ENCODE data around the gene SLC9A3. TPM values are rescaled to one million over a fixed set of nuclear protein-coding genes. Genes with fewer than 3 reads are reported as not detected.

SLC9A3 gene
- total RNA-seq, 1 experiment from 2014 or later: 0.85 TPM

DNA sequence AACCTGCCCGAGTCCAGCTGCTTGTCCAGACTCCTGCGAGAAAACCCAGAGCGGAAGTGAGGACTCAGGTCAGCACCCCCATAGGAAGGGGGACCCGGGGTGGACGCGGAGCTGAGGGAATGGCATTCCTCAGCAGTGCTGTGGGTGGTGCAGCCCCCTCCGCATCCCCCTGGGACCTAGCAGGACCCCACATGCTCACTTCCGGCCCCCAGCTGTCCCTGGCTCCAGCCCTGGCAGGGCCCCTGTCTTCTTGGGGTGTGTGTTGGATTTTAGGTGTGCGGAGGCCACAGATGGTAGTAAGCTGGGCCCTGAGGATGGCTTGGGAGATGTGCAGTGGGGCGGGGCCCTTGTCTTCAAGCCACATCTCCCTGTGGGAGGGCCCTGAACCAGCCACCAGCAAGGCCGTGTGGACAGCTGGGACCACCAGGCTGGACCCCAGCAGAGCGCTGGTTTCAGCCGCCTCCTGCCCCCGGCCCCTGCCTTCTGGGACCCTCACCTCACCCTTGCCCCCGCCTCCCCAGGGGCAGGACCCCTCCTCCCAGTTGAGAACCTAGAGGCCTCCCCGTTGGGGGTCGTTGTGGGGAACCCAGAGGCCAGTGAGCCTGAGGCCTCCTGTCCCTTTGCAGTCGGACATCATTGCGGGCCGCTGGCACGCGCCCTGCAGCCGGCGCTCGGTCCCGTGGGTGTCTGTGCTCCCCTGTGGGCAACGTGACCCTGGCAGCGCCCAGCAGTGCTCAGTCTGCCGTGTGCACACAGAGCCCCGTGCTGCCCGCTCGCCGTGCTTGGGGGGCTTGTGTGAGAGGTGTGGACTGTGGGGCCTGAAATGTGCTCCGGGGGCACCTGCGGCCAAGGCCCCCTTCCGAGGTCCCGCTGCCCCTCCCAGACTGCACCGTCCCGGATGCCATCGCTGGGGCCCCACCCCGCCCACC, 10.8 kb upstream of the SLC9A3 start:
- Histone ChIP-seq H3K27me3 (ENCODE audit: insufficient read depth, low read length) (peaks cover 2% of the 10 kb centered on the region; the same call in 1 of the 2 replicates), H2BK5ac (ENCODE audit: insufficient read length, low read length) (no peak overlapping the region), H3K4me1 (ENCODE audit: insufficient read depth, low read length) (no peaks in the 10 kb centered on the region), H2AFZ (ENCODE audit: low read length) (no peak overlapping the region), H2BK15ac (ENCODE audit: low read depth, low read length) (no peak overlapping the region), H2BK120ac (ENCODE audit: low read depth, low read length, poor library complexity, severe bottlenecking) (no peak overlapping the region), H4K91ac (ENCODE audit: insufficient read length, low read depth, low read length) (no peak overlapping the region), H3K18ac (ENCODE audit: insufficient read length, low read depth, low read length) (no peak overlapping the region), H4K8ac (replicated peaks; ENCODE audit: insufficient read length, low read depth, low read length) (no peak overlapping the region), H3K23me2 (ENCODE audit: insufficient read length, low read depth, low read length, poor library complexity, severe bottlenecking) (no peaks in the 10 kb centered on the region), H3K23ac (ENCODE audit: insufficient read length, low read depth, low read length) (no peak overlapping the region), H3K4ac (ENCODE audit: low read depth, low read length) (no peak overlapping the region), H4K5ac (ENCODE audit: insufficient read length, low read depth, low read length) (no peak overlapping the region), H3K9ac (ENCODE audit: extremely low read depth, insufficient read length, low read length) (no peak overlapping the region), H3K9me3 (ENCODE audit: control insufficient read depth, low read depth, low read length) (no peaks in the 10 kb centered on the region), H2BK12ac (ENCODE audit: insufficient read length, low read depth, low read length) (no peak overlapping the region), H3K4me2 (ENCODE audit: insufficient read depth, insufficient read length, low read length) (no peak overlapping the region), H3K14ac (ENCODE audit: insufficient read depth, low read length) (peak overlapping the region; percentile 73; the same call in 1 of the 2 replicates), H4K20me1 (ENCODE audit: control insufficient read depth, insufficient read depth, insufficient read length) (peaks cover 3% of the 10 kb centered on the region), H3K56ac (ENCODE audit: insufficient read length, low read depth, low read length) (no peak overlapping the region), H2AK5ac (ENCODE audit: insufficient read length, low read length) (no peak overlapping the region), H2BK20ac (ENCODE audit: low read depth, low read length, poor library complexity, severe bottlenecking) (no peak overlapping the region), H3K79me2 (ENCODE audit: insufficient read depth, low read length) (no peaks in the 10 kb centered on the region), H3K79me1 (ENCODE audit: insufficient read depth, low read depth, low read length, poor library complexity, severe bottlenecking) (no peaks in the 10 kb centered on the region), H3T11ph (ENCODE audit: low read length) (no peak overlapping the region), H3K27ac (ENCODE audit: insufficient read length, low read depth, low read length) (no peak overlapping the region)
- Mint-ChIP-seq H3K4me1 (peaks cover 5 to 9% of the 10 kb centered on the region in 2 experiments; a peak in 3 of 4 replicates), H3K9me3 (no peaks in the 10 kb centered on the region; a peak in 1 of 5 replicates), H3K4me3 (no peak overlapping the region), H3K27me3 (ENCODE audit: low read depth) (peaks cover 58% of the 10 kb centered on the region), H3K36me3 (ENCODE audit: insufficient read depth in 1 of 3, low read depth in 3 of 3) (no peaks in the 10 kb centered on the region), H3K27ac (no peak overlapping the region)
- no peak for DNase-seq
- WGBS (ENCODE audit: extremely low coverage, insufficient read length, low lambda C conversion rate): no CpG with 5 or more reads among the region's 41 CpGs
- TF ChIP-seq, protein P1, sequence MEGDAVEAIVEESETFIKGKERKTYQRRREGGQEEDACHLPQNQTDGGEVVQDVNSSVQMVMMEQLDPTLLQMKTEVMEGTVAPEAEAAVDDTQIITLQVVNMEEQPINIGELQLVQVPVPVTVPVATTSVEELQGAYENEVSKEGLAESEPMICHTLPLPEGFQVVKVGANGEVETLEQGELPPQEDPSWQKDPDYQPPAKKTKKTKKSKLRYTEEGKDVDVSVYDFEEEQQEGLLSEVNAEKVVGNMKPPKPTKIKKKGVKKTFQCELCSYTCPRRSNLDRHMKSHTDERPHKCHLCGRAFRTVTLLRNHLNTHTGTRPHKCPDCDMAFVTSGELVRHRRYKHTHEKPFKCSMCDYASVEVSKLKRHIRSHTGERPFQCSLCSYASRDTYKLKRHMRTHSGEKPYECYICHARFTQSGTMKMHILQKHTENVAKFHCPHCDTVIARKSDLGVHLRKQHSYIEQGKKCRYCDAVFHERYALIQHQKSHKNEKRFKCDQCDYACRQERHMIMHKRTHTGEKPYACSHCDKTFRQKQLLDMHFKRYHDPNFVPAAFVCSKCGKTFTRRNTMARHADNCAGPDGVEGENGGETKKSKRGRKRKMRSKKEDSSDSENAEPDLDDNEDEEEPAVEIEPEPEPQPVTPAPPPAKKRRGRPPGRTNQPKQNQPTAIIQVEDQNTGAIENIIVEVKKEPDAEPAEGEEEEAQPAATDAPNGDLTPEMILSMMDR (conservative IDR thresholded peaks at IDR 0.05): no peak

Data from H9 (cell line).